GM19328 (cell line): Measurements from ENCODE around the gene PKM.

Experiments used
- ATAC-seq: cut with Tn5 transposase; IDR thresholded peaks from one replicate; pipeline ENCODE4 v1.9.1; 2021; ENCODE audit warnings: mild to moderate bottlenecking, moderate library complexity; ENCODE audit not compliant: unreplicated experiment

The PKM gene

GRCh38 chr15:72161361-72162132, 69.4 kb downstream of the PKM start:
- no peak for ATAC-seq

GRCh38 chr15:72160696-72161245, 70.2 kb downstream of the PKM start:
- ATAC-seq, result no peak

GRCh38 chr15:72156928-72157327, 74.1 kb downstream of the PKM start:
- no peak for ATAC-seq

GRCh38 chr15:72155635-72156616, 75.1 kb downstream of the PKM start:
- no peak for ATAC-seq

GRCh38 chr15:72155003-72155621, 75.9 kb downstream of the PKM start:
- no peak for ATAC-seq

GRCh38 chr15:72154316-72154715, 76.7 kb downstream of the PKM start:
- ATAC-seq, result no peak

GRCh38 chr15:72153269-72154000, 77.6 kb downstream of the PKM start:
- ATAC-seq, result no peak
